A549 (cell line): ENCODE results near the gene GPBP1L1. TPM values are rescaled to one million over a fixed set of nuclear protein-coding genes. Genes with fewer than 3 reads are reported as not detected.

Source experiments
- ATAC-seq, 2 experiments: fragments of 200-7000 bp in 1 of 2; fragments of >200 bp in 1 of 2; cut with Nextera tagmentation in 1 of 2; cut with Tn5 transposase in 1 of 2; 3 replicates each; pipeline versions ENCODE4 v1.8.0 to v1.9.1; 2018 to 2020; ENCODE audit warnings: mild to moderate bottlenecking in 1 of 2, moderate library complexity in 1 of 2
- CTCF ChIA-PET: fragments of 300-600 bp; sonication (Branson Sonifier 250); formaldehyde crosslinking; extraction: SDS; loops from one replicate; lab custom pipeline; 2021; ENCODE audit warnings: antibody characterized with exemption, inconsistent platforms; lab: Yijun Ruan, JAX
- POLR2A ChIA-PET: fragments of 350-600 bp; formaldehyde crosslinking; extraction: SDS; loops from one replicate; lab custom pipeline; 2021; ENCODE audit warnings: antibody characterized with exemption, inconsistent platforms; lab: Yijun Ruan, JAX
- DNase-seq, 2 experiments: peaks; one replicate each; pipeline versions ENCODE4 v3.0.0 to v3.0.0-alpha.2; 2011 to 2016; ENCODE audit warnings: low read depth in 1 of 2, low spot score in 1 of 2
- FAIRE-seq: peaks from 2 replicates; lab custom pipeline; 2011; peaks lifted over from hg19 to GRCh38; lab: Jason Lieb, UNC
- H3K27ac ChIP-seq, 2 experiments: fragments of >200 bp; sonication (Bioruptor Twin); formaldehyde crosslinking; 3 replicates each; pipeline ENCODE4 v1.5.1; 2016 to 2017
- H3K4me1 ChIP-seq: fragments of >200 bp; sonication (Bioruptor Twin); formaldehyde crosslinking; 3 replicates; pipeline ENCODE4 v1.6.1; 2016
- H3K4me2 ChIP-seq: fragments of >200 bp; sonication (Bioruptor Twin); formaldehyde crosslinking; 3 replicates; pipeline ENCODE4 v1.6.1; 2016
- H3K4me3 ChIP-seq: fragments of >200 bp; sonication (Bioruptor Twin); formaldehyde crosslinking; 3 replicates; pipeline ENCODE4 v1.5.1; 2016
- H3K9me3 ChIP-seq: fragments of >200 bp; sonication (Bioruptor Twin); formaldehyde crosslinking; 3 replicates; pipeline ENCODE4 v1.6.1; 2016
- BHLHE40 ChIP-seq: IDR thresholded peaks from 2 replicates; pipeline ENCODE4 v1.6.1; 2012; ENCODE audit warnings: low read depth, low read length, inconsistent platforms
- CBX2 ChIP-seq: fragments of 200-600 bp; sonication (generic); IDR thresholded peaks from 2 replicates; pipeline ENCODE4 v1.6.1; 2016; ENCODE audit warnings: low read depth, mild to moderate bottlenecking, borderline replicate concordance
- CBX8 ChIP-seq: fragments of 200-600 bp; sonication (generic); IDR thresholded peaks from 2 replicates; pipeline ENCODE4 v1.6.1; 2016
- CHD2 ChIP-seq: fragments of 150-350 bp; IDR thresholded peaks from 2 replicates; pipeline ENCODE4 v1.6.1; 2014; ENCODE audit warnings: low read length; ENCODE audit not compliant: partially characterized antibody
- EP300 ChIP-seq, 2 experiments: fragments of >200 bp; sonication (Bioruptor Twin); formaldehyde crosslinking; IDR thresholded peaks; 2 replicates in 1 of 2; 3 replicates in 1 of 2; pipeline ENCODE4 v1.6.1; 2016 to 2017
- FOSB ChIP-seq: fragments of 250-450 bp; sonication (Bioruptor Pico); IDR thresholded peaks from 2 replicates; pipeline ENCODE4 v1.5.0; 2020; ENCODE audit warnings: mild to moderate bottlenecking, moderate library complexity
- FOSL2 ChIP-seq, 2 experiments: fragments of 450-650 bp in 1 of 2; fragments of >200 bp in 1 of 2; sonication (Bioruptor Twin) in 1 of 2; formaldehyde crosslinking; IDR thresholded peaks; 2 replicates each; pipeline versions ENCODE4 v1.5.0 to v1.6.1; 2016 to 2020; ENCODE audit warnings: mild to moderate bottlenecking in 1 of 2, moderate library complexity in 1 of 2
- HOXA7 ChIP-seq: fragments of 250-450 bp; sonication (Bioruptor Pico); IDR thresholded peaks from 2 replicates; pipeline ENCODE4 v1.5.0; 2020; ENCODE audit warnings: mild to moderate bottlenecking, moderate library complexity
- JUNB ChIP-seq: fragments of >200 bp; sonication (Bioruptor Twin); formaldehyde crosslinking; IDR thresholded peaks from 2 replicates; pipeline ENCODE4 v1.6.1; 2016
- KDM1A ChIP-seq: fragments of 200-600 bp; sonication (generic); IDR thresholded peaks from 2 replicates; pipeline ENCODE4 v1.6.1; 2016; ENCODE audit warnings: low read depth, mild to moderate bottlenecking
- MAFK ChIP-seq: fragments of 450-650 bp; IDR thresholded peaks from 2 replicates; pipeline ENCODE4 v1.6.1; 2014; ENCODE audit not compliant: partially characterized antibody
- RAD21 ChIP-seq, 2 experiments: fragments of >200 bp in 1 of 2; sonication (Bioruptor Twin) in 1 of 2; formaldehyde crosslinking in 1 of 2; IDR thresholded peaks in 1 of 2; conservative IDR thresholded peaks in 1 of 2; 2 replicates in 1 of 2; 3 replicates in 1 of 2; pipeline ENCODE4 v1.6.1; 2012 to 2018; ENCODE audit warnings: inconsistent platforms in 1 of 2
- RARB ChIP-seq: fragments of 250-450 bp; sonication (Bioruptor Pico); IDR thresholded peaks from 2 replicates; pipeline ENCODE4 v1.8.0; 2021; ENCODE audit warnings: mild to moderate bottlenecking, moderate library complexity
- RCOR1 ChIP-seq: fragments of 150-350 bp; IDR thresholded peaks from 2 replicates; pipeline ENCODE4 v1.6.1; 2014; ENCODE audit warnings: antibody characterized with exemption, low read length, low read depth
- RFX5 ChIP-seq: fragments of 450-650 bp; IDR thresholded peaks from 2 replicates; pipeline ENCODE4 v1.7.1; 2014; ENCODE audit warnings: antibody characterized with exemption, mild to moderate bottlenecking, moderate library complexity
- SMC3 ChIP-seq: fragments of >200 bp; sonication (Bioruptor Twin); formaldehyde crosslinking; IDR thresholded peaks from 3 replicates; pipeline ENCODE4 v1.6.1; 2018; ENCODE audit warnings: inconsistent platforms
- ZSCAN20 ChIP-seq: fragments of 250-450 bp; sonication (Bioruptor Pico); IDR thresholded peaks from 2 replicates; pipeline ENCODE4 v1.8.0; 2022; ENCODE audit warnings: mild to moderate bottlenecking, moderate library complexity
- WGBS: methylation state at CpG from one replicate; pipeline ENCODE4 v1.1.6; 2017; ENCODE audit errors: missing lambda C conversion rate; 5-methylcytosine and 5-hydroxymethylcytosine counted together
- polyA plus RNA-seq, 4 experiments: library from polyadenylated mRNA; depleted of rRNA in 3 of 4; stranded (reverse); fragments of >200 nt; fragmentation: RNase III in 1 of 4; extraction: RNeasy Plus Mini Kit Qiagen cat#74134 plus additional on column Dnase treatment in 1 of 4; gene quantifications; 2 replicates in 3 of 4; 3 replicates in 1 of 4; pipeline ENCODE4 v1.2.3, GENCODE V29; 2011 to 2017
- TF ChIP-seq, protein P1 (sequence below): IDR thresholded peaks from 2 replicates; pipeline ENCODE4 v1.6.1; 2012; ENCODE audit warnings: low read depth, borderline replicate concordance
- TF ChIP-seq, protein P2 (sequence below): fragments of >200 bp; sonication (Bioruptor Twin); formaldehyde crosslinking; IDR thresholded peaks from 3 replicates; pipeline ENCODE4 v1.5.1; 2016
- TF ChIP-seq, protein P3 (sequence below): IDR thresholded peaks from 2 replicates; pipeline ENCODE4 v1.6.1; 2012
- TF ChIP-seq, protein P4 (sequence below): IDR thresholded peaks from 2 replicates; pipeline ENCODE4 v1.6.1; 2012
- TF ChIP-seq, protein P5 (sequence below): fragments of 250-450 bp; sonication (Bioruptor Pico); IDR thresholded peaks from 2 replicates; pipeline ENCODE4 v1.5.0; 2020; ENCODE audit warnings: low read depth, mild to moderate bottlenecking, moderate library complexity
- TF ChIP-seq, protein P6 (sequence below): fragments of 250-450 bp; sonication (Bioruptor Pico); IDR thresholded peaks from 2 replicates; pipeline ENCODE4 v1.5.0; 2021; ENCODE audit warnings: mild to moderate bottlenecking, moderate library complexity, borderline replicate concordance

The GPBP1L1 gene
- polyA plus RNA-seq, 2 of the 4 experiments (the other 2 are of a cell fraction) = 50.9 to 74.0 TPM

DNA sequence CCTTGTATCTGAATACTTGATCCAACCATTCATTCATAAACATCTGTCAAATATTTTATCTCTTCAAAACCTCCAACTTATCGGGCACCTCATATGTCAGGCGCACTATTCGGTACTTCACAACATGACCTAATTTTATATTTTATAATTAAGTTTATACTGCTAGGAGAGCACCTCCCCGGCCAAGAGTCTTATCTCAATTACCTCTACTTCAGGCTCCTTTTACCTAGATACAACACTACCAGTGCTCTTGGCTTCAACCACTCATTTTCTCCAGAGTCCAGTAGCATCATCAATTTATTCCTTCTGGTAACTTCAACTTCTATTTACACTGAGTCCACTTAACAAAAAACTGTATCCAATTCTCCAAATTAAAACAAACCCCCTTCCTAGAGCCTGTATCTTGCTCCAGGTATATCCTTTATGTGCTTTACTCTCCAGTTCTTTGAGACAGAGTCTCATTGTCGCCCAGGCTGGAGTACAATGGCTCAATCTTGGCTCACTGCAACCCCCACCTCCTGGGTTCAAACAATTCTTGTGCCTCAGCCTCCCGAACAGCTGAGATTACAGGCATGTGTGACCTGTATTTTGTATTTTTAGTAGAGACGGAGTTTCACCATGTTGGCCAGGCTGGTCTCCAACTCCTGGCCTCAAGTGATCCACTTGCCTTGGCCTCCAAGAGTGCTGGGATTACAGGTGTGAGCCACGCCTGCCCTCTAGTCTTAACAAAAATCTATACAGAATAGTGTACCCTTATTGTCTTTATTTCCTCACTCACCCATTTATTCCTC lies 18.8 kb downstream of the GPBP1L1 start:
- H3K4me2 ChIP-seq = no peak overlapping the region
- H3K9me3 ChIP-seq = no peaks in the 10 kb centered on the region
- FAIRE-seq = no peak
- TF ChIP-seq KDM1A (no peak), CHD2 (no peak), EP300 (IDR thresholded peaks at IDR 0.05) (no peak), RARB (no peak), CBX2 (no peak), HOXA7 (no peak), MAFK (no peak), RFX5 (no peak), CBX8 (no peak)
- TF ChIP-seq, protein P1, sequence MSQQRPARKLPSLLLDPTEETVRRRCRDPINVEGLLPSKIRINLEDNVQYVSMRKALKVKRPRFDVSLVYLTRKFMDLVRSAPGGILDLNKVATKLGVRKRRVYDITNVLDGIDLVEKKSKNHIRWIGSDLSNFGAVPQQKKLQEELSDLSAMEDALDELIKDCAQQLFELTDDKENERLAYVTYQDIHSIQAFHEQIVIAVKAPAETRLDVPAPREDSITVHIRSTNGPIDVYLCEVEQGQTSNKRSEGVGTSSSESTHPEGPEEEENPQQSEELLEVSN = no peak
- TF ChIP-seq, protein P2, sequence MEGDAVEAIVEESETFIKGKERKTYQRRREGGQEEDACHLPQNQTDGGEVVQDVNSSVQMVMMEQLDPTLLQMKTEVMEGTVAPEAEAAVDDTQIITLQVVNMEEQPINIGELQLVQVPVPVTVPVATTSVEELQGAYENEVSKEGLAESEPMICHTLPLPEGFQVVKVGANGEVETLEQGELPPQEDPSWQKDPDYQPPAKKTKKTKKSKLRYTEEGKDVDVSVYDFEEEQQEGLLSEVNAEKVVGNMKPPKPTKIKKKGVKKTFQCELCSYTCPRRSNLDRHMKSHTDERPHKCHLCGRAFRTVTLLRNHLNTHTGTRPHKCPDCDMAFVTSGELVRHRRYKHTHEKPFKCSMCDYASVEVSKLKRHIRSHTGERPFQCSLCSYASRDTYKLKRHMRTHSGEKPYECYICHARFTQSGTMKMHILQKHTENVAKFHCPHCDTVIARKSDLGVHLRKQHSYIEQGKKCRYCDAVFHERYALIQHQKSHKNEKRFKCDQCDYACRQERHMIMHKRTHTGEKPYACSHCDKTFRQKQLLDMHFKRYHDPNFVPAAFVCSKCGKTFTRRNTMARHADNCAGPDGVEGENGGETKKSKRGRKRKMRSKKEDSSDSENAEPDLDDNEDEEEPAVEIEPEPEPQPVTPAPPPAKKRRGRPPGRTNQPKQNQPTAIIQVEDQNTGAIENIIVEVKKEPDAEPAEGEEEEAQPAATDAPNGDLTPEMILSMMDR = no peak
- TF ChIP-seq, all 56 proteins: peak for 0
- ATAC-seq = no peak
- H3K4me3 ChIP-seq = no peak overlapping the region
- H3K4me1 ChIP-seq = peaks cover 17% of the 10 kb centered on the region
- WGBS = 93% methylated on average over 8 of the region's 8 CpGs
- DNase-seq = no peak
- no peak overlapping the region for H3K27ac ChIP-seq
- ChIA-PET CTCF (no interaction called here), POLR2A (no interaction called here)

DNA sequence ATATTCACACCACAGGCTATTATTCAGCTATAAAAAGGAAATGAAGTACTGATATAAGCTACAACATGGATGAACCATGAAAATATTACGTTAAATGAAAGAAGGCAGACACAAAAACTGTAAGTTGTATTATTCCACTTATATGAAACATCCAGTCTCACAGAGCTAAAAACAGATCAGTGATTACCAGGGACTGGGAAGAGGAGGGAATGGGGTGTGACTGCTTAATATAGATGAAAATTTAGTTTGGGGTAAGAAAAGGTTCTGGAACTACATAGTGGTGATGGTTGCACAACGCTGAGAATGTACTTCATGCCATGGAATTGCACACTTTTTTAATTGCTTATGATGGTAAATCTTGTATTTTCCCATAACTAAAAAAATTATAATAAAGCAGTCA lies 19.5 kb downstream of the GPBP1L1 start:
- Histone ChIP-seq H3K27ac (no peak overlapping the region), H3K4me3 (no peak overlapping the region)
- 91% methylated on average over 2 of the region's 2 CpGs for WGBS
- CTCF ChIA-PET = no interaction called here
- DNase-seq = no peak
- POLR2A ChIA-PET = no interaction called here
- TF ChIP-seq RAD21 (conservative IDR thresholded peaks at IDR 0.05 in 1 of 2, IDR thresholded peaks at IDR 0.05 in 1 of 2) = no peak
- no peak for TF ChIP-seq JUNB
- TF ChIP-seq, protein P3, sequence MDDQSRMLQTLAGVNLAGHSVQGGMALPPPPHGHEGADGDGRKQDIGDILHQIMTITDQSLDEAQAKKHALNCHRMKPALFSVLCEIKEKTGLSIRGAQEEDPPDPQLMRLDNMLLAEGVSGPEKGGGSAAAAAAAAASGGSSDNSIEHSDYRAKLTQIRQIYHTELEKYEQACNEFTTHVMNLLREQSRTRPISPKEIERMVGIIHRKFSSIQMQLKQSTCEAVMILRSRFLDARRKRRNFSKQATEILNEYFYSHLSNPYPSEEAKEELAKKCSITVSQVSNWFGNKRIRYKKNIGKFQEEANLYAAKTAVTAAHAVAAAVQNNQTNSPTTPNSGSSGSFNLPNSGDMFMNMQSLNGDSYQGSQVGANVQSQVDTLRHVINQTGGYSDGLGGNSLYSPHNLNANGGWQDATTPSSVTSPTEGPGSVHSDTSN = no peak
- no peak for TF ChIP-seq FOSB (CRISPR knock-in tag)
- TF ChIP-seq, protein P4, sequence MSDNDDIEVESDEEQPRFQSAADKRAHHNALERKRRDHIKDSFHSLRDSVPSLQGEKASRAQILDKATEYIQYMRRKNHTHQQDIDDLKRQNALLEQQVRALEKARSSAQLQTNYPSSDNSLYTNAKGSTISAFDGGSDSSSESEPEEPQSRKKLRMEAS = no peak
- TF ChIP-seq ZSCAN20 = no peak
- TF ChIP-seq, protein P5, sequence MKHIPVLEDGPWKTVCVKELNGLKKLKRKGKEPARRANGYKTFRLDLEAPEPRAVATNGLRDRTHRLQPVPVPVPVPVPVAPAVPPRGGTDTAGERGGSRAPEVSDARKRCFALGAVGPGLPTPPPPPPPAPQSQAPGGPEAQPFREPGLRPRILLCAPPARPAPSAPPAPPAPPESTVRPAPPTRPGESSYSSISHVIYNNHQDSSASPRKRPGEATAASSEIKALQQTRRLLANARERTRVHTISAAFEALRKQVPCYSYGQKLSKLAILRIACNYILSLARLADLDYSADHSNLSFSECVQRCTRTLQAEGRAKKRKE (CRISPR knock-in tag) = no peak
- TF ChIP-seq CBX8 = no peak
- no peak for TF ChIP-seq FOSL2 (IDR thresholded peaks at IDR 0.05)
- no peak for TF ChIP-seq FOSL2 (CRISPR knock-in tag; IDR thresholded peaks at IDR 0.05)
- TF ChIP-seq, protein P6, sequence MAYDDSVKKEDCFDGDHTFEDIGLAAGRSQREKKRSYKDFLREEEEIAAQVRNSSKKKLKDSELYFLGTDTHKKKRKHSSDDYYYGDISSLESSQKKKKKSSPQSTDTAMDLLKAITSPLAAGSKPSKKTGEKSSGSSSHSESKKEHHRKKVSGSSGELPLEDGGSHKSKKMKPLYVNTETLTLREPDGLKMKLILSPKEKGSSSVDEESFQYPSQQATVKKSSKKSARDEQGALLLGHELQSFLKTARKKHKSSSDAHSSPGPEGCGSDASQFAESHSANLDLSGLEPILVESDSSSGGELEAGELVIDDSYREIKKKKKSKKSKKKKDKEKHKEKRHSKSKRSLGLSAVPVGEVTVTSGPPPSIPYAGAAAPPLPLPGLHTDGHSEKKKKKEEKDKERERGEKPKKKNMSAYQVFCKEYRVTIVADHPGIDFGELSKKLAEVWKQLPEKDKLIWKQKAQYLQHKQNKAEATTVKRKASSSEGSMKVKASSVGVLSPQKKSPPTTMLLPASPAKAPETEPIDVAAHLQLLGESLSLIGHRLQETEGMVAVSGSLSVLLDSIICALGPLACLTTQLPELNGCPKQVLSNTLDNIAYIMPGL (CRISPR knock-in tag) = no peak
- TF ChIP-seq RCOR1 = no peak
- TF ChIP-seq BHLHE40 = no peak
- no peak for TF ChIP-seq SMC3
- TF ChIP-seq, all 56 proteins: peak for 0
- Histone ChIP-seq H3K4me1 (peaks cover 17% of the 10 kb centered on the region), H3K4me2 (no peak overlapping the region), H3K9me3 (no peaks in the 10 kb centered on the region)
- FAIRE-seq (no peak), ATAC-seq (no peak)
